ENCODE data around the gene RAPGEF6.

DNA sequence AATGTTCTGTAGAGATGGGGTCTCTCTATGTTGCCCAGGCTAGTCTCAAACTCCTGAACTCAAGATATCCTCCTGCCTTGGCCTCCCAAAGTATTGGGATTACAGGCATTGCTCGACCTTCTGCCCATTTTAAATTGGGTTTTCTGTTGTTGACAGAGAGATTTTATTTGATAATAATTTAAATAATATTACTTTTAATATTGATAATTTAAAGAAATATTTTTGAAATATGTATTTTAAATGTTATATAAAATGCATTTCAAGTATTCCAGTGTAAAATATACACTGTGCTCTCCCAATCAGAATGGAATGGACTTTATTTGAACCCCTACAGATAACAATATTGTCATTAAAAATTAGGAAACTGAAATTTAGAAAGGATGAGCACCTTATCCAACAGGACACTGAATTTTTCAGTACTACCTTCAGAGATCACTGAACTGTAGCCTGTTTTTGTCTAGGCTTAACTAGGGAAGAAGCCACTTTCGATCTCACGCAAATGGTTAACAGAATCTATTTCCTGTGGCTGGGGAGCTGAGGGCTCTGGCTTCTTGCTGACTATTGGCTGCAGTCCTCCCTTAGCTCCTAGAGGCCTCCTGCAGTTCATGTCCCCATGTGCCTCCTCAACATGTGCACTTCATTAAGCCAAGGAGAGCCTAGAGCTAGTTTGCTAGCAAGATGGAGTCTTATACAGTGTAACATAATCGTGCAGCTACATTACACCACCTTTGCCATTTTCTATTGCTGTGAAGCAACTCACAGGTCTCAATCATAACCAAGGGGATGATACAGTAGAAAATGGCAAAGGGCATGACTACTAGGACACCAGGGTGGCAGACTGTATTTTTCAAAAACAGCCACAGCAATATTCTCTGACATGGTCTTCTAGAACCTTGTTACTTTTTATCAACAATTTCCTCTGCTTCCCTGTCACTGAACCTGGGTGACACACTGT, 221.1 kb downstream of the RAPGEF6 start:
- TF ChIP-seq, protein P1, sequence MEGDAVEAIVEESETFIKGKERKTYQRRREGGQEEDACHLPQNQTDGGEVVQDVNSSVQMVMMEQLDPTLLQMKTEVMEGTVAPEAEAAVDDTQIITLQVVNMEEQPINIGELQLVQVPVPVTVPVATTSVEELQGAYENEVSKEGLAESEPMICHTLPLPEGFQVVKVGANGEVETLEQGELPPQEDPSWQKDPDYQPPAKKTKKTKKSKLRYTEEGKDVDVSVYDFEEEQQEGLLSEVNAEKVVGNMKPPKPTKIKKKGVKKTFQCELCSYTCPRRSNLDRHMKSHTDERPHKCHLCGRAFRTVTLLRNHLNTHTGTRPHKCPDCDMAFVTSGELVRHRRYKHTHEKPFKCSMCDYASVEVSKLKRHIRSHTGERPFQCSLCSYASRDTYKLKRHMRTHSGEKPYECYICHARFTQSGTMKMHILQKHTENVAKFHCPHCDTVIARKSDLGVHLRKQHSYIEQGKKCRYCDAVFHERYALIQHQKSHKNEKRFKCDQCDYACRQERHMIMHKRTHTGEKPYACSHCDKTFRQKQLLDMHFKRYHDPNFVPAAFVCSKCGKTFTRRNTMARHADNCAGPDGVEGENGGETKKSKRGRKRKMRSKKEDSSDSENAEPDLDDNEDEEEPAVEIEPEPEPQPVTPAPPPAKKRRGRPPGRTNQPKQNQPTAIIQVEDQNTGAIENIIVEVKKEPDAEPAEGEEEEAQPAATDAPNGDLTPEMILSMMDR (conservative IDR thresholded peaks at IDR 0.05; ENCODE audit: low read depth in 2 of 2): no peak
- TF ChIP-seq JUNB (IDR thresholded peaks at IDR 0.05; ENCODE audit: unreplicated experiment): no peak
- no peak for TF ChIP-seq EZH2 (IDR thresholded peaks at IDR 0.05; ENCODE audit: low read depth, unreplicated experiment)
- TF ChIP-seq, protein P2, sequence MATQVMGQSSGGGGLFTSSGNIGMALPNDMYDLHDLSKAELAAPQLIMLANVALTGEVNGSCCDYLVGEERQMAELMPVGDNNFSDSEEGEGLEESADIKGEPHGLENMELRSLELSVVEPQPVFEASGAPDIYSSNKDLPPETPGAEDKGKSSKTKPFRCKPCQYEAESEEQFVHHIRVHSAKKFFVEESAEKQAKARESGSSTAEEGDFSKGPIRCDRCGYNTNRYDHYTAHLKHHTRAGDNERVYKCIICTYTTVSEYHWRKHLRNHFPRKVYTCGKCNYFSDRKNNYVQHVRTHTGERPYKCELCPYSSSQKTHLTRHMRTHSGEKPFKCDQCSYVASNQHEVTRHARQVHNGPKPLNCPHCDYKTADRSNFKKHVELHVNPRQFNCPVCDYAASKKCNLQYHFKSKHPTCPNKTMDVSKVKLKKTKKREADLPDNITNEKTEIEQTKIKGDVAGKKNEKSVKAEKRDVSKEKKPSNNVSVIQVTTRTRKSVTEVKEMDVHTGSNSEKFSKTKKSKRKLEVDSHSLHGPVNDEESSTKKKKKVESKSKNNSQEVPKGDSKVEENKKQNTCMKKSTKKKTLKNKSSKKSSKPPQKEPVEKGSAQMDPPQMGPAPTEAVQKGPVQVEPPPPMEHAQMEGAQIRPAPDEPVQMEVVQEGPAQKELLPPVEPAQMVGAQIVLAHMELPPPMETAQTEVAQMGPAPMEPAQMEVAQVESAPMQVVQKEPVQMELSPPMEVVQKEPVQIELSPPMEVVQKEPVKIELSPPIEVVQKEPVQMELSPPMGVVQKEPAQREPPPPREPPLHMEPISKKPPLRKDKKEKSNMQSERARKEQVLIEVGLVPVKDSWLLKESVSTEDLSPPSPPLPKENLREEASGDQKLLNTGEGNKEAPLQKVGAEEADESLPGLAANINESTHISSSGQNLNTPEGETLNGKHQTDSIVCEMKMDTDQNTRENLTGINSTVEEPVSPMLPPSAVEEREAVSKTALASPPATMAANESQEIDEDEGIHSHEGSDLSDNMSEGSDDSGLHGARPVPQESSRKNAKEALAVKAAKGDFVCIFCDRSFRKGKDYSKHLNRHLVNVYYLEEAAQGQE (IDR thresholded peaks at IDR 0.05; ENCODE audit: unreplicated experiment): no peak
- no peak for TF ChIP-seq POLR2AphosphoS5 (IDR thresholded peaks at IDR 0.05; ENCODE audit: low read depth)
- TF ChIP-seq CREB1 (CRISPR knock-in tag; IDR thresholded peaks at IDR 0.05; ENCODE audit: low read depth): no peak
- TF ChIP-seq ZNF331 (CRISPR knock-in tag; IDR thresholded peaks at IDR 0.05; ENCODE audit: low read depth): no peak
- TF ChIP-seq EZH2phosphoT487 (IDR thresholded peaks at IDR 0.05; ENCODE audit: unreplicated experiment): no peak
- no peak for TF ChIP-seq ZNF114 (CRISPR knock-in tag; IDR thresholded peaks at IDR 0.05)
- TF ChIP-seq, protein P3, sequence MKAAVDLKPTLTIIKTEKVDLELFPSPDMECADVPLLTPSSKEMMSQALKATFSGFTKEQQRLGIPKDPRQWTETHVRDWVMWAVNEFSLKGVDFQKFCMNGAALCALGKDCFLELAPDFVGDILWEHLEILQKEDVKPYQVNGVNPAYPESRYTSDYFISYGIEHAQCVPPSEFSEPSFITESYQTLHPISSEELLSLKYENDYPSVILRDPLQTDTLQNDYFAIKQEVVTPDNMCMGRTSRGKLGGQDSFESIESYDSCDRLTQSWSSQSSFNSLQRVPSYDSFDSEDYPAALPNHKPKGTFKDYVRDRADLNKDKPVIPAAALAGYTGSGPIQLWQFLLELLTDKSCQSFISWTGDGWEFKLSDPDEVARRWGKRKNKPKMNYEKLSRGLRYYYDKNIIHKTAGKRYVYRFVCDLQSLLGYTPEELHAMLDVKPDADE (IDR thresholded peaks at IDR 0.05): no peak

All from GM23338 (cell line).